Nephron (organoid): ENCODE data around the gene UQCRH.
"Not testable (repeated sequence)": the region's sequence is repeated elsewhere in the genome, so short reads cannot be mapped to it uniquely, and the experiment has no call there.

Experiments
- H3K27ac Mint-ChIP-seq, 3 experiments: 2 replicates each; pipeline ENCODE4 v1.8.0; 2020; ENCODE audit warnings: mixed read lengths in 3 of 3, mild to moderate bottlenecking in 2 of 3, moderate library complexity in 1 of 3
- H3K27me3 Mint-ChIP-seq: 2 replicates; pipeline ENCODE4 v1.8.0; 2021; ENCODE audit warnings: low read depth, mild to moderate bottlenecking, moderate library complexity, mixed read lengths
- H3K36me3 Mint-ChIP-seq: 2 replicates; pipeline ENCODE4 v1.8.0; 2020; ENCODE audit warnings: low read depth, mixed read lengths
- H3K4me1 Mint-ChIP-seq: 2 replicates; pipeline ENCODE4 v1.8.0; 2020; ENCODE audit warnings: mixed read lengths
- H3K4me3 Mint-ChIP-seq, 3 experiments: 2 replicates each; pipeline ENCODE4 v1.8.0; 2020; ENCODE audit warnings: mild to moderate bottlenecking in 3 of 3, mixed read lengths in 3 of 3, moderate library complexity in 2 of 3
- H3K9me3 Mint-ChIP-seq: 2 replicates; pipeline ENCODE4 v1.8.0; 2020; ENCODE audit warnings: mixed read lengths
- CTCF ChIP-seq, 3 experiments: fragments of 200-600 bp; sonication (generic); IDR thresholded peaks; one replicate each; pipeline ENCODE4 v1.5.0; 2021; ENCODE audit warnings: antibody characterized with exemption in 3 of 3; ENCODE audit not compliant: unreplicated experiment in 3 of 3

Gene UQCRH

GRCh38 chr1:46344481-46344880 lies 41.0 kb downstream of the UQCRH start:
- H3K4me1 Mint-ChIP-seq = peaks cover 27% of the 10 kb centered on the region
- no peaks in the 10 kb centered on the region for H3K9me3 Mint-ChIP-seq
- no peak overlapping the region for H3K27ac Mint-ChIP-seq
- no peak for TF ChIP-seq CTCF (IDR thresholded peaks at IDR 0.05; ENCODE audit: unreplicated experiment in 3 of 3)
- peaks cover 44% of the 10 kb centered on the region for H3K36me3 Mint-ChIP-seq
- H3K27me3 Mint-ChIP-seq = no peaks in the 10 kb centered on the region
- H3K4me3 Mint-ChIP-seq = no peak overlapping the region

- TF ChIP-seq CTCF (IDR thresholded peaks at IDR 0.05; ENCODE audit: unreplicated experiment in 3 of 3) = no peak
- Mint-ChIP-seq H3K4me1 (peaks cover 23% of the 10 kb centered on the region), H3K4me3 (no peak overlapping the region), H3K36me3 (peaks cover 52% of the 10 kb centered on the region), H3K9me3 (no peaks in the 10 kb centered on the region), H3K27me3 (no peaks in the 10 kb centered on the region), H3K27ac (peak overlapping the region in 1 of 3 experiments; percentile 30)
These were observed 41.8 kb downstream of the UQCRH start for GRCh38 chr1:46345281-46345680.

GRCh38 chr1:46352363-46352762 lies 48.9 kb downstream of the UQCRH start:
- Mint-ChIP-seq H3K4me1 (no peaks in the 10 kb centered on the region), H3K4me3 (no peak overlapping the region), H3K36me3 (peaks cover 61% of the 10 kb centered on the region), H3K27ac (no peak overlapping the region), H3K9me3 (no peaks in the 10 kb centered on the region), H3K27me3 (no peaks in the 10 kb centered on the region)
- TF ChIP-seq CTCF (IDR thresholded peaks at IDR 0.05; ENCODE audit: unreplicated experiment in 3 of 3) = no peak

GRCh38 chr1:46355920-46356319 lies 52.4 kb downstream of the UQCRH start:
- peaks cover 49% of the 10 kb centered on the region for H3K36me3 Mint-ChIP-seq

GRCh38 chr1:46362158-46362557 lies 58.7 kb downstream of the UQCRH start:
- no peaks in the 10 kb centered on the region for H3K9me3 Mint-ChIP-seq
- H3K27me3 Mint-ChIP-seq = no peaks in the 10 kb centered on the region
- TF ChIP-seq CTCF (IDR thresholded peaks at IDR 0.05; ENCODE audit: unreplicated experiment in 3 of 3) = no peak
- no peaks in the 10 kb centered on the region for H3K4me1 Mint-ChIP-seq
- no peak overlapping the region for H3K27ac Mint-ChIP-seq
- H3K36me3 Mint-ChIP-seq = peaks cover 50% of the 10 kb centered on the region
- no peak overlapping the region for H3K4me3 Mint-ChIP-seq

More at GRCh38 chr1:46355920-46356319, 52.4 kb downstream of the UQCRH start:
- H3K4me3 Mint-ChIP-seq, H3K4me1 Mint-ChIP-seq, H3K27ac Mint-ChIP-seq, H3K9me3 Mint-ChIP-seq, H3K27me3 Mint-ChIP-seq: not testable (repeated sequence)

- Mint-ChIP-seq H3K9me3 (no peaks in the 10 kb centered on the region), H3K27ac (no peak overlapping the region), H3K4me1 (no peaks in the 10 kb centered on the region), H3K4me3 (no peak overlapping the region), H3K36me3 (peaks cover 49% of the 10 kb centered on the region), H3K27me3 (no peaks in the 10 kb centered on the region)
- TF ChIP-seq CTCF (IDR thresholded peaks at IDR 0.05; ENCODE audit: unreplicated experiment in 3 of 3) = no peak
These were observed 59.6 kb downstream of the UQCRH start for GRCh38 chr1:46363121-46363520.
